ENCODE measurements around the gene MBP.

Gene MBP

GRCh38 chr18:77166523-77166922 is 33.9 kb upstream of the MBP start:
- no peaks in the 10 kb centered on the region for H3K79me2 ChIP-seq (ENCODE audit: insufficient read depth, low read depth)
- H3K4me1 ChIP-seq (ENCODE audit: low read depth, poor library complexity, severe bottlenecking), result no peaks in the 10 kb centered on the region
- no peaks in the 10 kb centered on the region for H4K20me1 ChIP-seq (ENCODE audit: insufficient read depth)
- TF ChIP-seq CTCF (conservative IDR thresholded peaks at IDR 0.05; ENCODE audit: low read depth, low read length), result no peak
- H2AFZ ChIP-seq (ENCODE audit: low read depth), result no peak overlapping the region
- H3K36me3 ChIP-seq (ENCODE audit: insufficient read depth), result no peaks in the 10 kb centered on the region
- no peak overlapping the region for H3K4me2 ChIP-seq
- no peak overlapping the region for H3K9ac ChIP-seq
- no peak overlapping the region for H3K27ac ChIP-seq
- no peak overlapping the region for H3K4me3 ChIP-seq (IDR thresholded peaks at IDR 0.05; ENCODE audit: insufficient read depth, low read depth, low read length)
- H3K27me3 ChIP-seq (ENCODE audit: insufficient read depth, low read depth), result no peaks in the 10 kb centered on the region

- H2AFZ ChIP-seq (ENCODE audit: low read depth), result no peak overlapping the region
- no peaks in the 10 kb centered on the region for H3K27me3 ChIP-seq (ENCODE audit: insufficient read depth, low read depth)
- H3K9ac ChIP-seq, result no peak overlapping the region
- no peaks in the 10 kb centered on the region for H3K36me3 ChIP-seq (ENCODE audit: insufficient read depth)
- no peaks in the 10 kb centered on the region for H4K20me1 ChIP-seq (ENCODE audit: insufficient read depth)
- H3K27ac ChIP-seq, result no peak overlapping the region
- H3K4me1 ChIP-seq (ENCODE audit: low read depth, poor library complexity, severe bottlenecking), result no peaks in the 10 kb centered on the region
- H3K4me3 ChIP-seq (IDR thresholded peaks at IDR 0.05; ENCODE audit: insufficient read depth, low read depth, low read length), result no peak overlapping the region
- H3K4me2 ChIP-seq, result no peak overlapping the region
- H3K79me2 ChIP-seq (ENCODE audit: insufficient read depth, low read depth), result no peaks in the 10 kb centered on the region
- no peak for TF ChIP-seq CTCF (conservative IDR thresholded peaks at IDR 0.05; ENCODE audit: low read depth, low read length)
Observed at GRCh38 chr18:77165503-77166188, 33.1 kb upstream of the MBP start.

GRCh38 chr18:77164763-77165485 is 32.3 kb upstream of the MBP start:
- Histone ChIP-seq H3K9ac (no peak overlapping the region), H3K36me3 (ENCODE audit: insufficient read depth) (no peaks in the 10 kb centered on the region), H3K27ac (no peak overlapping the region), H3K27me3 (ENCODE audit: insufficient read depth, low read depth) (no peaks in the 10 kb centered on the region), H3K4me1 (ENCODE audit: low read depth, poor library complexity, severe bottlenecking) (no peaks in the 10 kb centered on the region), H2AFZ (ENCODE audit: low read depth) (no peak overlapping the region), H3K4me3 (IDR thresholded peaks at IDR 0.05; ENCODE audit: insufficient read depth, low read depth, low read length) (no peak overlapping the region), H4K20me1 (ENCODE audit: insufficient read depth) (no peaks in the 10 kb centered on the region), H3K4me2 (no peak overlapping the region), H3K79me2 (ENCODE audit: insufficient read depth, low read depth) (no peaks in the 10 kb centered on the region)
- TF ChIP-seq CTCF (conservative IDR thresholded peaks at IDR 0.05; ENCODE audit: low read depth, low read length), result no peak

- no peak for TF ChIP-seq CTCF (conservative IDR thresholded peaks at IDR 0.05; ENCODE audit: low read depth, low read length)
- no peaks in the 10 kb centered on the region for H3K4me1 ChIP-seq (ENCODE audit: low read depth, poor library complexity, severe bottlenecking)
- H2AFZ ChIP-seq (ENCODE audit: low read depth), result no peak overlapping the region
- H3K4me3 ChIP-seq (IDR thresholded peaks at IDR 0.05; ENCODE audit: insufficient read depth, low read depth, low read length), result no peak overlapping the region
- no peaks in the 10 kb centered on the region for H3K36me3 ChIP-seq (ENCODE audit: insufficient read depth)
- no peak overlapping the region for H3K4me2 ChIP-seq
- no peaks in the 10 kb centered on the region for H4K20me1 ChIP-seq (ENCODE audit: insufficient read depth)
- H3K27ac ChIP-seq, result no peak overlapping the region
- no peak overlapping the region for H3K9ac ChIP-seq
- no peaks in the 10 kb centered on the region for H3K79me2 ChIP-seq (ENCODE audit: insufficient read depth, low read depth)
- no peaks in the 10 kb centered on the region for H3K27me3 ChIP-seq (ENCODE audit: insufficient read depth, low read depth)
Observed at GRCh38 chr18:77164026-77164425, 31.4 kb upstream of the MBP start.
